SU-DHL-6 (cell line): Measurements from ENCODE around the gene ABL2.

ENCODE experiments used
- EZH2phosphoT487 ChIP-seq: fragments of 200-600 bp; sonication (generic), shearing (Covaris generic); conservative IDR thresholded peaks from 2 replicates; pipeline ENCODE4 v1.6.1; 2018; ENCODE audit warnings: mild to moderate bottlenecking, antibody characterized with exemption, low read length, moderate library complexity, mixed read lengths
- TF ChIP-seq, protein P1 (sequence below): fragments of 200-600 bp; sonication (generic); IDR thresholded peaks from one replicate; pipeline ENCODE4 v1.5.1; 2017; ENCODE audit warnings: antibody characterized with exemption, mild to moderate bottlenecking, low read length, moderate library complexity; ENCODE audit not compliant: insufficient read depth, poor library complexity, severe bottlenecking

DNA sequence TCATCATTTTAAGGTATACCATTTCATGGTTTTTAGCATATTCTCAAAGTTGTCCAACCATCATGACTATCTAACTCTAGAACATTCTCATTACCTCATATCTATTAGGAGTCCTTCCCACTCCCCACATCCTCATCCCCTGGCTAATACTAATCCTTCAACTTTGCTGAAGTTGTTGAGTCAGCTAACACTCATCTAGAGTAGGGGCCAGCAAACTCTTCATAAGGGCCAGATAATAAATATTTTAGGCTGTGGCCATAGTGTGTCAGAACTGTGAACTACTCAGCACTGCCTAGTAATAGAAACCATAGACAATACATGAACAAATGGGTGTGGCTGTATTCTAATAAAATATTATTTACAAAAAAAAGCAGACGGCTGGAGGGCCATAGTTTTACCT lies 104.6 kb downstream of the ABL2 start:
- TF ChIP-seq, protein P1, sequence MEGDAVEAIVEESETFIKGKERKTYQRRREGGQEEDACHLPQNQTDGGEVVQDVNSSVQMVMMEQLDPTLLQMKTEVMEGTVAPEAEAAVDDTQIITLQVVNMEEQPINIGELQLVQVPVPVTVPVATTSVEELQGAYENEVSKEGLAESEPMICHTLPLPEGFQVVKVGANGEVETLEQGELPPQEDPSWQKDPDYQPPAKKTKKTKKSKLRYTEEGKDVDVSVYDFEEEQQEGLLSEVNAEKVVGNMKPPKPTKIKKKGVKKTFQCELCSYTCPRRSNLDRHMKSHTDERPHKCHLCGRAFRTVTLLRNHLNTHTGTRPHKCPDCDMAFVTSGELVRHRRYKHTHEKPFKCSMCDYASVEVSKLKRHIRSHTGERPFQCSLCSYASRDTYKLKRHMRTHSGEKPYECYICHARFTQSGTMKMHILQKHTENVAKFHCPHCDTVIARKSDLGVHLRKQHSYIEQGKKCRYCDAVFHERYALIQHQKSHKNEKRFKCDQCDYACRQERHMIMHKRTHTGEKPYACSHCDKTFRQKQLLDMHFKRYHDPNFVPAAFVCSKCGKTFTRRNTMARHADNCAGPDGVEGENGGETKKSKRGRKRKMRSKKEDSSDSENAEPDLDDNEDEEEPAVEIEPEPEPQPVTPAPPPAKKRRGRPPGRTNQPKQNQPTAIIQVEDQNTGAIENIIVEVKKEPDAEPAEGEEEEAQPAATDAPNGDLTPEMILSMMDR = no peak
- TF ChIP-seq EZH2phosphoT487 = no peak
